Measurements from ENCODE around the gene DPYD. TPM values are rescaled to one million over a fixed set of nuclear protein-coding genes. Genes with fewer than 3 reads are reported as not detected.
A peak's percentile ranks its signal among the peaks of the same experiment; 100 is the strongest.

Gene DPYD
- total RNA-seq, 2 experiments from 2014 or later = 7.5 to 7.9 TPM

- H3K36me3 Mint-ChIP-seq = peaks cover 36% of the 10 kb centered on the region
- no peak for DNase-seq
- peaks cover 15% of the 10 kb centered on the region for H3K4me1 Mint-ChIP-seq
- no peaks in the 10 kb centered on the region for H3K27me3 Mint-ChIP-seq
- no peak overlapping the region for H3K27ac Mint-ChIP-seq
- no peak overlapping the region for H3K4me3 Mint-ChIP-seq
- H3K9me3 Mint-ChIP-seq = peaks cover 1% of the 10 kb centered on the region
Observed at GRCh38 chr1:97508653-97509218, 412.1 kb downstream of the DPYD start.

- Mint-ChIP-seq H3K4me3 (no peak overlapping the region), H3K9me3 (peaks cover 1% of the 10 kb centered on the region), H3K36me3 (peaks cover 38% of the 10 kb centered on the region), H3K27me3 (no peaks in the 10 kb centered on the region), H3K27ac (no peak overlapping the region), H3K4me1 (peaks cover 15% of the 10 kb centered on the region)
- DNase-seq = no peak
Observed at GRCh38 chr1:97507863-97508262, 413.0 kb downstream of the DPYD start.

- no peak for DNase-seq
- no peaks in the 10 kb centered on the region for H3K27me3 Mint-ChIP-seq
- peaks cover 1% of the 10 kb centered on the region for H3K9me3 Mint-ChIP-seq
- no peak overlapping the region for H3K4me3 Mint-ChIP-seq
- H3K36me3 Mint-ChIP-seq = peaks cover 41% of the 10 kb centered on the region
- peak overlapping the region; percentile 79 for H3K27ac Mint-ChIP-seq
- peaks cover 15% of the 10 kb centered on the region for H3K4me1 Mint-ChIP-seq
Observed at GRCh38 chr1:97506368-97506767, 414.5 kb downstream of the DPYD start.

DNA sequence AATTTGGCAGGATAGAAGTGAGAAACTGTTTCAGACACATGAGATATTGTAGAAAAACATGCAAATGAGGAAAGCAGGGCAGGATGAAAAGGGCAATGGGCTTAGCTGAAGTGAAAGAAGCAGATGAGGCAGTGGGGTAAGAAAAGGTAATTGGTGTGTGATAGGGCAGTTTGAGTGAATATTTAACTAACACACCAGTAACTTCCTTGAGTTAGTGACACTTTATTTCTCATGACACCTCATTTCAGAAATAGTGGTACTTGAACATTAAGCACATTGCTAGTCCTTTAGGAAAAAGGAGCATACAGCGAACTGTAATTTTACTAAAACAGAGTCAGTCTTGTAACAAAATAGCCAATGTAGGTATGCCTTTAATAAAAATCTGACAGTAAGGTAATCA is 415.0 kb downstream of the DPYD start:
- DNase-seq = no peak
- Mint-ChIP-seq H3K27me3 (no peaks in the 10 kb centered on the region), H3K27ac (peak overlapping the region; percentile 79), H3K4me3 (no peak overlapping the region), H3K4me1 (peaks cover 15% of the 10 kb centered on the region), H3K9me3 (peaks cover 1% of the 10 kb centered on the region), H3K36me3 (peaks cover 40% of the 10 kb centered on the region)

- peaks cover 15% of the 10 kb centered on the region for H3K4me1 Mint-ChIP-seq
Observed at GRCh38 chr1:97505289-97505688, 415.5 kb downstream of the DPYD start.

GRCh38 chr1:97502360-97502759 is 418.5 kb downstream of the DPYD start:
- Mint-ChIP-seq H3K4me3 (no peak overlapping the region), H3K27me3 (no peaks in the 10 kb centered on the region), H3K4me1 (peaks cover 10% of the 10 kb centered on the region), H3K9me3 (no peaks in the 10 kb centered on the region), H3K36me3 (peaks cover 18% of the 10 kb centered on the region), H3K27ac (no peak overlapping the region)
- no peak for DNase-seq

More at GRCh38 chr1:97505289-97505688, 415.5 kb downstream of the DPYD start:
- no peak for DNase-seq
- H3K9me3 Mint-ChIP-seq = peaks cover 1% of the 10 kb centered on the region
- peaks cover 35% of the 10 kb centered on the region for H3K36me3 Mint-ChIP-seq
- H3K27ac Mint-ChIP-seq = peak overlapping the region; percentile 79
- no peak overlapping the region for H3K4me3 Mint-ChIP-seq
- no peaks in the 10 kb centered on the region for H3K27me3 Mint-ChIP-seq

DNA sequence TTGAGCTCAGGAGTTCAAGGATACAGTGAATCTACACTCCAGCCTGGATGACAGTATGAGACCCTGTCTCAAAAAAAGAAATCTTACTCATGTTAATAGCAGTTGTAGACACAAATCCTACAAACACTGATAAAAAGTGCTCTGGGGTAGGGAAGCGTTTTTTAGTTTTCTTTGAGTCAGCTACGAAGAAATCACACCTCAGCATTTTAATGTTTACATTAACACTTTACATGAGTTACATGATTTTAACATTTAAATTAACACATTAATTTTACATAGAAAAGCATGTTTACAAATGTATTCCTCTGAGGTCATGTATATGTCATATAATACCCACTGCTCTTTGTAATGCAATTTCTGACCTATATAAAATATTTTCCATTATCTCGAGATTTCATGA is 419.2 kb downstream of the DPYD start:
- Mint-ChIP-seq H3K9me3 (no peaks in the 10 kb centered on the region), H3K4me3 (no peak overlapping the region), H3K36me3 (peaks cover 16% of the 10 kb centered on the region), H3K4me1 (peaks cover 7% of the 10 kb centered on the region), H3K27me3 (no peaks in the 10 kb centered on the region), H3K27ac (no peak overlapping the region)
- no peak for DNase-seq

- H3K4me1 Mint-ChIP-seq = peaks cover 5% of the 10 kb centered on the region
- H3K27me3 Mint-ChIP-seq = no peaks in the 10 kb centered on the region
- no peak overlapping the region for H3K4me3 Mint-ChIP-seq
- H3K9me3 Mint-ChIP-seq = no peaks in the 10 kb centered on the region
- H3K36me3 Mint-ChIP-seq = peaks cover 16% of the 10 kb centered on the region
- no peak overlapping the region for H3K27ac Mint-ChIP-seq
- no peak for DNase-seq
Observed at GRCh38 chr1:97500760-97501159, 420.1 kb downstream of the DPYD start.

DNA sequence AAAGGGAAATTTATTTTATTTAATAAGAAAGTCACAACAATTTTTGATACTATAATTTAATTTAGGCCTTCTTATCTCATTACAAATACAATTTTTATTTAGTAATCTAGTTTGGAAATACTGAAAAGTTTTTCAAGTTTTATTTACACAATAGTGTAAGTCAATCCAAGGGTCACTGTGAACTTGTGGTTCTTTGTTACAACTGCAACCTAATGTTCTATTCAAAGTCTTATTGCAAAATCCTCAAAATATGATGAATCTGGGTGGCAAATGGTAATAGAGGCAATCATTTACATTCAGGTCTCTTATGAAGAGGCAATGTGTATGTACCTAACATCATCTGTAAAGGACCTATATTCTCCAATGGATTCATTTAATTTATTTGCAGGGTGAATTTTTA is 421.2 kb downstream of the DPYD start:
- H3K4me3 Mint-ChIP-seq = no peak overlapping the region
- no peaks in the 10 kb centered on the region for H3K9me3 Mint-ChIP-seq
- no peak for DNase-seq
- no peaks in the 10 kb centered on the region for H3K27me3 Mint-ChIP-seq
- no peaks in the 10 kb centered on the region for H3K4me1 Mint-ChIP-seq
- H3K36me3 Mint-ChIP-seq = peaks cover 11% of the 10 kb centered on the region
- no peak overlapping the region for H3K27ac Mint-ChIP-seq

DNA sequence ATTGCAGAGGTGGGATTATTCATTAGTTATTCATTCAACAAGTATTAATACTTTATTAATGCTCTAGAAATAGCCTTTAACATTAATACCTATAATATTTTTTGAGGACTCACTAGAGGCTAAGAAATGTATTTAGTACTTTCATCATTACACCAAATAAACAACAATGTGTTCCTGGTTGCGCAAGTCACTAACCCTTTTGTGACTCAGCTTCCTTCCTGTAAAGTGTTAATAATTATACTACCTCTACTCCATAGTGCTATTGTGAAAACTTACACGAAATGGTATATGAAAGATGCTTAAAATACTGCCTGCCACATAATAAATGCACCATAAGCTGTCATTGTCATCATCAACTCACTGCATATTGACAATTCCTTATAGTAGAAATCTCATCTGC is 431.0 kb downstream of the DPYD start:
- DNase-seq = no peak
- Mint-ChIP-seq H3K27ac (no peak overlapping the region), H3K36me3 (peaks cover under 1% of the 10 kb centered on the region), H3K4me1 (no peaks in the 10 kb centered on the region), H3K4me3 (no peak overlapping the region), H3K27me3 (no peaks in the 10 kb centered on the region), H3K9me3 (no peaks in the 10 kb centered on the region)

GRCh38 chr1:97488530-97488929 is 432.3 kb downstream of the DPYD start:
- no peak for DNase-seq
- Mint-ChIP-seq H3K4me1 (no peaks in the 10 kb centered on the region), H3K36me3 (peaks cover 5% of the 10 kb centered on the region), H3K27ac (no peak overlapping the region), H3K4me3 (no peak overlapping the region), H3K9me3 (no peaks in the 10 kb centered on the region), H3K27me3 (no peaks in the 10 kb centered on the region)

DNA sequence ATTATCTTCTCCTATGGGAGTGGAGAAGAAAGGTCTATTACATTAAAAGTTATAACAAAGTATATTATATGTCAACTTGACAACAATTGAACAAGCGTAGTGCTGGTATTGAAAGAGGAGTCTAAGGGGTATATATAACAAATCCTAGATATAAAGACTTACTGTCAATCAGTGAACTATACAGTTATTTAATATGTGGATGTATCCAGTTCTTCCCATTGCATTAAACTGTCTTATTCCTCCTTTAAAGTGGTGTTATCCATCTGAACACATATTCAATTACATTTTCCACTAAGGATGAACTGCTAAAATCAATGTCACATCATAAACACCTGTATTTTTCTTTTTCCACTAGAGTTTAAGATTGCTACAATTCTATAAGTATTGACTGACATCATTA is 438.8 kb downstream of the DPYD start:
- H3K4me3 Mint-ChIP-seq = no peak overlapping the region
- peaks cover 21% of the 10 kb centered on the region for H3K36me3 Mint-ChIP-seq
- H3K27me3 Mint-ChIP-seq = no peaks in the 10 kb centered on the region
- DNase-seq = no peak
- no peaks in the 10 kb centered on the region for H3K4me1 Mint-ChIP-seq
- H3K9me3 Mint-ChIP-seq = no peaks in the 10 kb centered on the region
- no peak overlapping the region for H3K27ac Mint-ChIP-seq

GRCh38 chr1:97467445-97467844 is 453.4 kb downstream of the DPYD start:
- H3K4me3 Mint-ChIP-seq = no peak overlapping the region
- H3K9me3 Mint-ChIP-seq = peaks cover 24% of the 10 kb centered on the region
- no peaks in the 10 kb centered on the region for H3K4me1 Mint-ChIP-seq
- no peaks in the 10 kb centered on the region for H3K27me3 Mint-ChIP-seq
- peaks cover 49% of the 10 kb centered on the region for H3K36me3 Mint-ChIP-seq
- no peak for DNase-seq
- H3K27ac Mint-ChIP-seq = no peak overlapping the region

- Mint-ChIP-seq H3K36me3 (peaks cover 46% of the 10 kb centered on the region), H3K9me3 (peaks cover 19% of the 10 kb centered on the region), H3K27ac (no peak overlapping the region), H3K4me1 (no peaks in the 10 kb centered on the region), H3K4me3 (no peak overlapping the region), H3K27me3 (no peaks in the 10 kb centered on the region)
- DNase-seq = no peak
Observed at GRCh38 chr1:97464305-97464704, 456.5 kb downstream of the DPYD start.

DNA sequence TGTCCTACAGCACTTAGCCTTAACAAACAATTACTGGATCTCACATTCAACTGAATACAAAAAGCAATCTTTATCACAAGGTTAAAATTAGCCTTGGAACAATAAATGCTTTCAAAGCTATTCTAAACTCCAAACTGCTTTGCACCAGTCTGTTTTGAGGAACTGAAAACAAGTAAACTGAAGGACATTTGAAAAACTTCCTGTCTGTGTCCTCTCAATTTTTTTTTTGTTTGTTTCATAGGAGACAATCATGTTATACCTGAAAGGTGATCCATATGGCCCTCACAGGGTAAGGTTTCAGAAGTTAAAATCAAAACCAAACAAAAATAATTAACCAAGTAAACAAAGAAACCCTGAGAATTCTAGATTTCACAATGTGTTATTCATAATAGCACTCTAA is 459.1 kb downstream of the DPYD start:
- Mint-ChIP-seq H3K4me1 (no peaks in the 10 kb centered on the region), H3K27me3 (no peaks in the 10 kb centered on the region), H3K36me3 (peaks cover 37% of the 10 kb centered on the region), H3K27ac (no peak overlapping the region), H3K9me3 (peaks cover 11% of the 10 kb centered on the region), H3K4me3 (no peak overlapping the region)
- DNase-seq = no peak

- no peaks in the 10 kb centered on the region for H3K27me3 Mint-ChIP-seq
- H3K4me3 Mint-ChIP-seq = no peak overlapping the region
- no peaks in the 10 kb centered on the region for H3K9me3 Mint-ChIP-seq
- no peak for DNase-seq
- no peak overlapping the region for H3K27ac Mint-ChIP-seq
- peaks cover 9% of the 10 kb centered on the region for H3K36me3 Mint-ChIP-seq
- H3K4me1 Mint-ChIP-seq = no peaks in the 10 kb centered on the region
Observed at GRCh38 chr1:97457446-97458089, 463.3 kb downstream of the DPYD start.
